ENCODE measurements around the gene PNLIPRP2.

PNLIPRP2 gene

GRCh38 chr10:116620423-116621400 lies at the start of gene PNLIPRP2:
TSS of gene PNLIPRP2 (plus strand) at chr10:116620953.
- no peak for DNase-seq (ENCODE audit: low read depth in 2 of 2)

DNA sequence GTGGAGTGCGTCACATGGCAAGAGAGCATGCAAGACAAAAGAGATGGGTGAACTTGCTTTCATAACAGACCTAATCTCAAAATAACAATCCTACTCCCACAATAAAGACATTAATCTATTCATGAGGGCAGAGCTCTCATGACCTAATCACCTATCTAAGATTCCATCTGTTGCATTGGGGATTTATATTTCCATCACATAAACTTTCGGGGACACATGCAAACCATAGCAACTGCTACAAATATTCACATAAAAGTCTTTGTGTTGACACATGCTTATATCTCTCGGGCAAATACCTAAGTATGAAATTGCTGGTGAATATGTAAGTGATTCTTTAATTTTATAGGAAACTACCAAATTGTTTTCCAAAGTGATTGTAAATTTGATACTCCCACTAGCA lies 46.0 kb upstream of the PNLIPRP2 start:
- no peak for DNase-seq (ENCODE audit: low read depth in 2 of 2)

DNA sequence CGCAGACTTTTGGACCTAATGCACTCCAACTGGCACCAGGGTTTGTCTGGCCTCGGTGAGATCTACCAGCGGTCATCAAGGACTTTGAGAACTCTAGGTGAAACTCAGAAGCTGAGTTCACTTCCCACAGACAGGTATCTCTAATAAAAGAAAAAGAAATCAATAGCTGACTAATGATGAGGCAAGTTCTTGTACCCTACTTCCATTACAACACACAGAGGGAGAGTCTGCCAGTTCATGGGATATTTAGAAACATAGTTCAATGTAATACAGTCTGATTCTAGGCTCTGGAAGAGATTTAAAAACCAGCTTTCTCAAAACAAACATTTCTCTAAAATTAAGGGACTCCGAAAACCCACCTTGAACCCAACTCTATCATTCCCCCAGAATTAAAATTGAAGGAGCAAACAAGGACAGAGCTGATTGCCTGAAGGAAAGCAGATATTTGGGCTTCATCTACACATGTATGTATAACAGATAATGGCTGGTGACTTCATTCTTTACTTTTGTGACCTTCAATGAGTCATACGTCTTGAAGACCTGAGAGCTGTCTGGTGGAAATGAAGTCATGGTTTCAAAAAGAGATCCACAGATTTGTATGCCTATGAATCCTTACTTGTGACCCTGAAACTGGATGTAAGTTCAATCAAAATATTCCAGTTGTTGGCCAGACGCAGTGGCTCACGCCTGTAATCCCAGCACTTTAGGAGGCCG lies 32.7 kb upstream of the PNLIPRP2 start:
- DNase-seq (ENCODE audit: low read depth in 2 of 2), result no peak

DNA sequence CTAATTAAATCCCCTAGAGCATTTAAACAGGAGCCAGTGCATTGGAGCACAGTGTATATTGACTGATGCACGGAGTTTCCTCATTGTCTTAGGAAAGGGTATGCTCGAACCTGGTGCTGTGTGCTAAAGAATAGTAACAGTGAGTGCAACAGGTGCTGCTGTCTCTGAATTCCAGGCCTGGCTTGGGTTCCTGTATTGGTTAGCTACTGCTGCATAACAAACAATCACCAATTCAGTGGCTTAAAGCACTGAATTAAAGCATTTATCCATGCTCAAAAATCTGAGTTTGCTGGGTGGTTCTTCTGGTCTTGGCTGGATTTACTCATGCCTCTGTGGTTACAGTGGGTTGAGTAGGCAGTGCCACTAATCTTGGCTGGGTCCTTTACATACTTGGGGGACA lies 31.8 kb upstream of the PNLIPRP2 start:
- no peak for DNase-seq (ENCODE audit: low read depth in 2 of 2)

GRCh38 chr10:116589926-116590325 lies 30.8 kb upstream of the PNLIPRP2 start:
- no peak for DNase-seq (ENCODE audit: low read depth in 2 of 2)

GRCh38 chr10:116590590-116591444 lies 29.9 kb upstream of the PNLIPRP2 start, which contains the start of gene PNLIPRP1:
TSS of gene PNLIPRP1 (plus strand) at chr10:116590959. CDS start at chr10:116591130, 171 bp downstream.
- no peak for DNase-seq (ENCODE audit: low read depth in 2 of 2)

GRCh38 chr10:116593139-116593740 lies 27.5 kb upstream of the PNLIPRP2 start:
- DNase-seq (ENCODE audit: low read depth in 2 of 2), result no peak

DNA sequence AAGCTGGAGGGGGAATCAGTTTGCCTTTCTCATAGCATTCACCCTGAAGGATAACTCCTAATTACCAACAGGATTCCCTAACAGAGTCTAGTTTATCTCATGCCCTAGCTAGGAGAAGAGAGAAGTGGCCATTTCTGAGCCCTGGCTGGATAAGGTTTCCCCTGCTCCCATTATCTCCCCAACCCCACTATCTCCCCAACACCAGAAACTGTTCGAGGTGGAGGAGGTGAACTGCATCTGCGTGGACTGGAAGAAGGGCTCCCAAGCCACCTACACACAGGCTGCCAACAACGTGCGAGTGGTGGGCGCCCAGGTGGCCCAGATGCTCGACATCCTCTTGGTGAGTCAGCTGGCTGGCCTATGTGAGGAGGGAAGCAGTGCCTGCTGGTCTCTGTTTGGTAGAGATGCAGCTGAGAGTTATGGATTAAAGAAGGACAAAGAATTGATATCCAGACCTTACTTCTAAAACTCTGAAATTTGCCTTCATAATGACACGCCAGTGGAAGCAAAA lies 26.2 kb upstream of the PNLIPRP2 start:
- no peak for DNase-seq (ENCODE audit: low read depth in 2 of 2)

- no peak for DNase-seq (ENCODE audit: low read depth in 2 of 2)
These were observed 24.7 kb upstream of the PNLIPRP2 start for GRCh38 chr10:116596062-116596461.

GRCh38 chr10:116597543-116597942 lies 23.2 kb upstream of the PNLIPRP2 start:
- no peak for DNase-seq (ENCODE audit: low read depth in 2 of 2)

DNA sequence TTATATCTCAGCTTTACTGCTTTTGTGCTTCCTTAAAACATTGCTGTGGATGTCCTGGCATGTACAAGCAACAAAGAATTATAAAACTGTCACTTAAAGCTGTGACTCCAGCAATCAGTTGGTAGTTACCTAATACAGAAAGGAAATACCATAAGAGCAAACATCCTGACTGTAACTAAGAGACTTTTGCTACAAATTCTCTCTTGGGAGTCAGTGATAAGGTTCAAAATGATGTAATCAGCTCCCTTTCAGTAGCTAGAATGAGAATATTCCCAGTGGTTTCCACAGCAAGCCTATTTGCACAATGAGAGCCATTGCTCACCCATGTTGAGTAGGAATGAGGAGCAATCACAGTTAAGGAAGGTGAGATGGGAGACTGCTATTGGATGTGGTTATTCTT lies 22.4 kb upstream of the PNLIPRP2 start:
- no peak for DNase-seq (ENCODE audit: low read depth in 2 of 2)

GRCh38 chr10:116599991-116600390 lies 20.8 kb upstream of the PNLIPRP2 start:
- DNase-seq (ENCODE audit: low read depth in 2 of 2), result no peak

GRCh38 chr10:116602648-116603400 lies 17.9 kb upstream of the PNLIPRP2 start:
- no peak for DNase-seq (ENCODE audit: low read depth in 2 of 2)

DNA sequence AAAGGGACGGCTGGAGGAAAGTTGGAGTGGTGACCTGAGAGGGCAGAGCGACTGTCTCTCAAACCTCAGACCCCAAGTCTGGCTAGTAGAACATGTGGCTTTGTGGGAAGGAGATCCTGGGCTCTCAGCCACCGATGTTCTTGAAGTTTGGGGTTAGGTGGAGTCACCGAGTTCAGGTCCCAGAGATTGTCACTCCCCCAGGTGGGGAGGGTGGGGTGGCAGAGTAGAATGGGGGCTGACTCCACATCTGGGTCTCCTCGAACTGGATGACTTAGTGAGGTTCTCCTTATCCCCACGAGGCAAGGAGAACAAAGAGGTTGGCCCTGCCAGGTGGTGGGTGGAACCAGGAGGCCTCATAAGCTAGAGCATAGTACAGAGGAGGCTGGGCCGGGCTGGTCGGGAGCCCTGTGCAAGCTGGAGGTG lies 14.7 kb upstream of the PNLIPRP2 start:
- DNase-seq (ENCODE audit: low read depth in 2 of 2), result no peak

- no peak for DNase-seq (ENCODE audit: low read depth in 2 of 2)
These were observed 13.4 kb upstream of the PNLIPRP2 start for GRCh38 chr10:116607336-116607735.

DNA sequence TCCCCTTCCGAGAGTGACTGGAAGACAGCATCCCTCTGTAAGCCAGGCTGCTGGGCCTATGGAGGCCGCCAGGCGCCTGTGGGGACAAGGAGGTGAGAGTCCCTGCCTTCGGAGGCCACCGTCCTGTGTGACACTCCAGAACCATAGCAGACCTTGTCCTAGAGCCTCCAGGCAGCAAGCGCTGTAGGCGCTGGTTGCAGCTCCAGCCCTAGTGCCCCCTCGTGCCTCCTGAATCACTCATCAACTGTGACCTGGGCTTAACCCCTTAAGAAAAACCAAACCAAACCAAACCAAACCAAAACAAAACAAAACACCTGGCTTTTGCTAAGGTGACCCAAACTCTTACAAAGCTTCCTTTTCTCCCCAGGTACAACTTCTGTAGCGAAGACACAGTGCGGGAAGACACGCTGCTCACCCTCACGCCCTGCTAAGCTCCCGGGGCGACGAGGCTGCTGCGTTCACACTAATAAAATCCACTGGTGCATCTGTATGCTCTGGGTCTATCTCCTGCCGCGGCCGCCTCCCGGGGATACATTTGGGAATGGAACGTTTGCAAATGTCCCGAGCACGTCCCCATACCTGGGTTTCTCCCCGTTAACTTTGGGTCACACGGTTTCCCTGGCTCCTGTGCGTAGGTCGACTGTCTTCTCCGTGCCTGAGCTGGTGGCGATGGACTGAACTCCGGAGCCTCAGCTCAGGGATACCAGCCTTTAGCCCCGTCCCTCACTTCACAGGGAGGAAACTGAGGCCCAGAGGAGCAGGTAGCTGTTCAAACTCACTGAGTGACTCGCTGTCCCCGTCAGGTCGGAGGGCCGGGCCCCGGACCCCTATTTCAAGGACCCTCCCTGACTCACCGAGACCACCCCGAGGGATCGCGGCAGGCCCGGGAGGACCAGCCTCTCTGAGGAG lies 11.8 kb upstream of the PNLIPRP2 start:
- DNase-seq (ENCODE audit: low read depth in 2 of 2), result no peak

GRCh38 chr10:116610443-116611152 lies 10.2 kb upstream of the PNLIPRP2 start:
- DNase-seq (ENCODE audit: low read depth in 2 of 2), result no peak

GRCh38 chr10:116611153-116611545 lies 9.6 kb upstream of the PNLIPRP2 start:
- no peak for DNase-seq (ENCODE audit: low read depth in 2 of 2)

Data from activated CD8-positive, alpha-beta memory T cell treated with anti-CD3 and anti-CD28 coated beads for 4 hours (primary cell).